NCI-H460 (cell line): ENCODE measurements around the gene KCND3. TPM values are rescaled to one million over a fixed set of nuclear protein-coding genes. Genes with fewer than 3 reads are reported as not detected.
"Not testable (repeated sequence)": the region's sequence is repeated elsewhere in the genome, so short reads cannot be mapped to it uniquely, and the experiment has no call there.

Experiments
- DNase-seq: peaks from one replicate; pipeline ENCODE4 v3.0.0-alpha.2; 2016; ENCODE audit warnings: low read depth; ENCODE audit errors: extremely low read depth
- total RNA-seq: library from RNA; depleted of rRNA; stranded (reverse); fragments of >200 nt; shearing (Covaris generic); gene quantifications from 2 replicates; pipeline ENCODE4 v1.2.3, GENCODE V29; 2014

KCND3 gene
- total RNA-seq, 1 experiment from 2014 or later, result 0.10 TPM

GRCh38 chr1:111822138-111822537 lies 167.3 kb downstream of the KCND3 start:
- no peak for DNase-seq

- DNase-seq, result no peak
These were observed 168.2 kb downstream of the KCND3 start for GRCh38 chr1:111821121-111821745.

- no peak for DNase-seq
These were observed 169.8 kb downstream of the KCND3 start for GRCh38 chr1:111819566-111820263.

DNA sequence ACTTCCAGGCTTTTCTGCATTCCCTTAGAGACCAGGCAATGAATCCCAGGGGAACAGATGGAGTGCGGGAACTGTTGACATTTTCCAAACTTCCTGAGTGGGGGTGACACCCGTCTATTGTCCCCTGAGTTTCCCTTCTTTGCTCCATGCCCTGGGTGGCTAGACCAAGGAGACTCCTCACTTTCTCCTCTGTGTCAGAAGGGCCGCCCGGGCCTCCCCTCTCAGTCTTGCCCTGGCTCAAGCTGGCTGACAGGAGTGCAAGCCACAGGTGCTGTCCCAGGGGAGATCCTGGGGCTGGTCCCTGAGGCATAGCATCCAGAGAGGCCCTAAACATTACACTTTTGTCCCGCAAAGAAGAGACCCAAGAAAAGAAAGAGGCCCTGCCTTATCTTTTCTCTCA lies 170.9 kb downstream of the KCND3 start:
- DNase-seq, result no peak

GRCh38 chr1:111818081-111818480 lies 171.4 kb downstream of the KCND3 start:
- no peak for DNase-seq

- no peak for DNase-seq
These were observed 174.8 kb downstream of the KCND3 start for GRCh38 chr1:111814642-111815041.

- no peak for DNase-seq
These were observed 175.2 kb downstream of the KCND3 start for GRCh38 chr1:111814305-111814628.

DNA sequence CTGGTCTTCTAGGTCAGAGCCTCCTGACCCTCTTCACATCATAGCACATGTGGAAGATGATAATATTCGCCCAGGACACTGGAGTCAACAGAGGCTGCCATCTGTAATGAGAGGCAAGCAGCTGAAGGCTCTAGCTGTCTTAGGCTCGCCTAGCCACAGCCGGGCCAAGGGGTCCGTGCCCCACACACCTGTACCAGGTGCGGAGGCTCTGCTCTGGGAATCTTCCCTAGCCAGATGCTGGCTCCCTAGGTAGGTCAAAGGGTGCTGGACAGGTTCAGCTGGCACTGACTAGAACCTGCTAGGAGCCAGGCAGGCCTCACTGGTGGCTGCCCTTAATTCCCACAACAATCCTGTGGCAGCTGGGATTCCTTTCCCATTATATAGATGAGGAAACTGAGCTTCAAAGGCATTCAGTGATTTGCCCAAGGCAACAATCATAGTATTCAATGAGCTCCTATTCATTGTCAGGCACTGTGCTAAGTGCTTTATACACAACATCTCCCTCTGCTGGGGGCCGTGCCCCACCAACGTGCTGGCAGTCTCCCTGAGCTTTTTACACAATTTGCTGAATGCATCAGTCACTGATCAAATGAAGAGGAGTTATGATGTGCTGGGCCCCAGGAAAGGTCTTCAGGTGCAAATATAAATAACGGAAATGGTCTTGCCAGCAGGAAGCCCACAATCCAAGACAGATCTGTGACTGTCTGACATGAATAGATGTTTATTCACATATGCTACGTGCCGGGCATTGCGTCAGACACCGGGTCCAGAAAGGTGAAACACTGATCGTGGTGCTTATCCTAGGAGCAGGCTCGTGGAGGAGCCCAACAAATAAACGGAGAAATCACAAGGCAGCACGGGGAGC lies 175.8 kb downstream of the KCND3 start:
- no peak for DNase-seq

- DNase-seq, result no peak
These were observed 177.2 kb downstream of the KCND3 start for GRCh38 chr1:111812306-111812705.

DNA sequence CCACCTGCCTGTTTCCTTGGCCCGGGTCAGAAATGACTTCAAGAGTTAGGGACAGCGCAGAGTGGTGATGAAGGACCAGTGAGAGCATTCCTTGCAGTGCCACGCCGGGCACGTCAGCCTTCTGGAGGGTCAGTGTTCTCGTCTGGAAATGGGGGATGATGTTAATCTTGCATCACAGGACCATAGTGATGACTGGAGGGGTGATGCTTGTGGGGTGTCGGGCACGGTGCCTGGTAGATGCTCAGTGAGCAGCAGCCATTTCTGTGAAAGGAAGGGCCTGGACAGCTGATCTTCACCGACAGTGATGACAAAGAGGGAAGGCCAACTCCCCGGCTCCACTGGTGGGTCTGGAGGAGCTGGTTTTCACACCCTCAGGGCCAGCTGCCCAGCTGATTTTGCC lies 177.6 kb downstream of the KCND3 start:
- no peak for DNase-seq

DNA sequence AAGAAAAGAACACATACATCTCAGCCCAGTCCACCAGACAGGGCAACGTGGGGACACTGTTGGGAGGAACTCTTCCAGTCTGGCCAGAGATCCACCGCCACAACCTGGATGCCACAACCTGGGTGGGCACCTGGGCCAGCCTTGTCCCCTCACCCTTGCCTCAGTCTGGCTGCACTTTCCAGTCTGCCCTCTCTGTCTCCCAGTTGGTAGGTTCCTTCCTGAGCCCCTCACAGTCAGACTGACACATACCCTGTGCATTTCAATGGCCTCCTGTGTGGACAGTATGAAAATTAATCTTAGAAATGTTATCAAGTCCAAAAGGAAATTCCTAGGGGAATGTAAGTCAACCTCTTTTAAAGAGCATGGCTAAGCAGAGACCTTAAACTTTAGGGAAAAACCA lies 184.2 kb downstream of the KCND3 start:
- no peak for DNase-seq

- DNase-seq, result no peak
These were observed 184.7 kb downstream of the KCND3 start for GRCh38 chr1:111804776-111805175.

DNA sequence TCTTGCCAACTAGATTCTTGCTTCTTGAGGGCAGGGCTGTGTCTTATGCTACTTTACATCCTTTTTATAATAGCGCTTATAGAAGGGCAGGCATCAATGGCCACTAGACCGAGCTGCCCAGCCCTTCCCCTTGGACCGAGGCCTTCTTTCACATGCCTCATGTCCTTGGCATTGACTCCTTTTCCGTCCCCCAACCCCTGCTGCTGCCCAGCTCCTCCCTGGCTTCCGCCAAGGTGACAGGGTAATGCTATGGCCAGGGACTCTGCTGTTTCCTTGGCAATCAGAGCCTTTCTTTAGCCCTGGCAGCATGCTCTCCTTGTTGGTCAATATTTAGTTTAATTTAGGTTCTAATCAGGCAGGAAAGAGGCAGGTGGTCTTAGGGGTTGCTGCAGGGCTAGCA lies 185.5 kb downstream of the KCND3 start:
- DNase-seq, result no peak

DNA sequence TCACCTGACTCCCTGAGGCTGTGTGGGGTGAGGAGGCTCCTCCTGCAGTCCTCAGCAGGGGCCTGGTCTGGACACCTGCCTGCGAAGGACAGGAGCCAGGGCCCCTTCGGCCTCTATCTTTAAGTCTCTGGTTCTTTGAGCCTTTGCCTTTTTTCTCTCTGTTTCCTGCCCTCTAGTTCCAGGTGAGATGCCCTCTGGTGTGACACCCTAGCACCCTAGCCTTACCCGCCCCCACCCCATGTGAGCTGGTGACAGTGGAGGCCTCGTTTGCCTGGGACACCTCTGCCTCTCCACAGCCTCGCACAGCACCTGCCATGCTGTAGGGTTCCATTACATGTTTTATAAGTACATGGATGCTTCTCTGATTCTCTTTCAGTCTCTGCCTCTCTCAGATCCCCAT lies 186.5 kb downstream of the KCND3 start:
- no peak for DNase-seq

DNA sequence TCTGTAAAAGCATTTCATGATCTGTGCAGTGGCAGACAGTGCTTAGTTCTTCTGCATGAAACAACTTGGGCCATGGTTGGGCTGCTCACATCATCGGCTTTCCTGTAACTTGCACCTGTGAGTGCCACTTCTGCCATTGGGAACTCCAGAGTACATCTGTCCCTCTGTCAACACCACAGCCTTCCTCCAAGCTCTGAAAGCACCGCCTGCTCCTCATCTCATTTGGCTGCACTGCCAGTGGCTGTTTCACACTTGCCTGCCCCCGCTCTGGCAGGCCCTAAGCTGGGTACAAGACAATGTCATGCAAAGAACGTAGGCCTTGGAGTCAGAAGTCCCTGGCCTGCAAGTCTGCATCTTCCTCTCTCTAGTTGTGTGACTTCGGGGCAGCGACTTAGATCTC lies 187.4 kb downstream of the KCND3 start:
- no peak for DNase-seq

- no peak for DNase-seq
These were observed 188.2 kb downstream of the KCND3 start for GRCh38 chr1:111801071-111801850.

- DNase-seq, result not testable (repeated sequence)
These were observed 189.7 kb downstream of the KCND3 start for GRCh38 chr1:111799722-111800121.

GRCh38 chr1:111798580-111798979 lies 190.9 kb downstream of the KCND3 start:
- DNase-seq, result no peak

GRCh38 chr1:111795401-111795800 lies 194.1 kb downstream of the KCND3 start:
- no peak for DNase-seq

DNA sequence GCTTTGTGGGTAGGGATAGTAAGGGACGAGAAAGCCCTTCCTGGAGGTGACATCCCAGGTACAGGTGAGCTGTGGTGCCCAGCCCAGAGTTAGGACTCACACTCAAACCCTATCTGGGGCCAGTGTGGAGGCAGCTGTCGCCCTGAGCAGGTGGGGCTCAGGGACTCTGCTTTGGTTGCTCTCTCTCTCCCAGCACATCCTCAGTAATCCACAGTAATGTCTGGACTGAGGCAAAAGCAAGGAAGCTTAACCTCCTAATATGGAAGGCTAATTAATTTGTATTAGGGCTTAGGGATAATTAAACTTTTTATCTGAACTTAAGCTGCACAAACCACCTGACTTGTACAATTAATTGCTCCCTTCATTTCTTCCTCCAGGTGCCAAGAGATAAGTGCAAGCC lies 195.5 kb downstream of the KCND3 start:
- no peak for DNase-seq

- DNase-seq, result no peak
These were observed 197.2 kb downstream of the KCND3 start for GRCh38 chr1:111792249-111792648.
